Measurements from ENCODE around the gene FBN1. TPM values are rescaled to one million over a fixed set of nuclear protein-coding genes. Genes with fewer than 3 reads are reported as not detected.

FBN1 gene
- total and polyA plus RNA-seq, 2 experiments from 2014 or later, result 2.1 to 5.3 TPM

DNA sequence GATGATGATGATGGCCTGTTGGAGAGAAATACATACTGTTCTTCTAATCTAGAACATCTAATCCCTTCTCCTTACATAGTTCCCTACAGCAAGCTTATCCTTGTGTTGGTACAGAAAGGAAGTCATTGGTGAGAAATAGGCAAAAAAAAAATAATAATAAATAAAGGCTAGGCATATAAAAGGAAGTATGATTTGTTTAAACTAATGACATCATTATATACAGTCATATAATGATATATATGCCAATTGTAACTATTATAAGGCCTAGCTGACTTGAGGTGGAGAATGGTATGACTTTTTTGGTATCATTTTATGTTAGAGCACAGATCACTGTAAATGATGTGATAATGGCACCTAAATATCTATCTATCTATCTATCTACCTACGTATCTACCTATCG lies 171.8 kb downstream of the FBN1 start:
- no peak for DNase-seq (ENCODE audit: low read depth in 1 of 2, low spot score in 1 of 2)
- no peaks in the 10 kb centered on the region for H3K4me1 ChIP-seq (ENCODE audit: low read depth)
- no peaks in the 10 kb centered on the region for H3K36me3 ChIP-seq
- no peaks in the 10 kb centered on the region for H3K9me3 ChIP-seq (ENCODE audit: low read depth)
- no peak overlapping the region for H3K27ac ChIP-seq
- H3K27me3 ChIP-seq, result no peaks in the 10 kb centered on the region
- no peak overlapping the region for H3K4me3 ChIP-seq
- TF ChIP-seq, protein P1, sequence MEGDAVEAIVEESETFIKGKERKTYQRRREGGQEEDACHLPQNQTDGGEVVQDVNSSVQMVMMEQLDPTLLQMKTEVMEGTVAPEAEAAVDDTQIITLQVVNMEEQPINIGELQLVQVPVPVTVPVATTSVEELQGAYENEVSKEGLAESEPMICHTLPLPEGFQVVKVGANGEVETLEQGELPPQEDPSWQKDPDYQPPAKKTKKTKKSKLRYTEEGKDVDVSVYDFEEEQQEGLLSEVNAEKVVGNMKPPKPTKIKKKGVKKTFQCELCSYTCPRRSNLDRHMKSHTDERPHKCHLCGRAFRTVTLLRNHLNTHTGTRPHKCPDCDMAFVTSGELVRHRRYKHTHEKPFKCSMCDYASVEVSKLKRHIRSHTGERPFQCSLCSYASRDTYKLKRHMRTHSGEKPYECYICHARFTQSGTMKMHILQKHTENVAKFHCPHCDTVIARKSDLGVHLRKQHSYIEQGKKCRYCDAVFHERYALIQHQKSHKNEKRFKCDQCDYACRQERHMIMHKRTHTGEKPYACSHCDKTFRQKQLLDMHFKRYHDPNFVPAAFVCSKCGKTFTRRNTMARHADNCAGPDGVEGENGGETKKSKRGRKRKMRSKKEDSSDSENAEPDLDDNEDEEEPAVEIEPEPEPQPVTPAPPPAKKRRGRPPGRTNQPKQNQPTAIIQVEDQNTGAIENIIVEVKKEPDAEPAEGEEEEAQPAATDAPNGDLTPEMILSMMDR (IDR thresholded peaks at IDR 0.05; ENCODE audit: low read depth, low read length), result no peak

DNA sequence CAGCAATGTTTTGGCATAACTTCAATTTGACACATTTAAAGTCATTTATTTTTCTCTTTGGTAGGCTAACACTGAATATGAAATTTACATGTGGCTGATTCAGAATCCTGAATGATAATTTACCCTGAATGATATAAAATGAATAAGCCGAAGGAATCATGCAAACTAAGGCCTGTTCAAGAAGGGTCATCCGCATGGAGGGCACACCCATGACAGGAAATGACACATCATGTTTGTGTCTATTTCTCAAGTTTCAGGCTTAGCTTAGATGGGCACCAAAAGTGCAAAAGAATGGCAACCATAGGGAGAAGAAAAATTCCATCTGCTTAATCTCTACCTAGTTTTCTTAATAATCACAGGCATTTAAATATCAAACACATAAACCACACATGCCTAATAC lies 172.8 kb downstream of the FBN1 start:
- Histone ChIP-seq H3K27me3 (no peaks in the 10 kb centered on the region), H3K27ac (no peak overlapping the region), H3K4me1 (ENCODE audit: low read depth) (no peaks in the 10 kb centered on the region), H3K36me3 (no peaks in the 10 kb centered on the region), H3K4me3 (no peak overlapping the region), H3K9me3 (ENCODE audit: low read depth) (no peaks in the 10 kb centered on the region)
- no peak for DNase-seq (ENCODE audit: low read depth in 1 of 2, low spot score in 1 of 2)
- TF ChIP-seq, protein P1 (IDR thresholded peaks at IDR 0.05; ENCODE audit: low read depth, low read length), result no peak

DNA sequence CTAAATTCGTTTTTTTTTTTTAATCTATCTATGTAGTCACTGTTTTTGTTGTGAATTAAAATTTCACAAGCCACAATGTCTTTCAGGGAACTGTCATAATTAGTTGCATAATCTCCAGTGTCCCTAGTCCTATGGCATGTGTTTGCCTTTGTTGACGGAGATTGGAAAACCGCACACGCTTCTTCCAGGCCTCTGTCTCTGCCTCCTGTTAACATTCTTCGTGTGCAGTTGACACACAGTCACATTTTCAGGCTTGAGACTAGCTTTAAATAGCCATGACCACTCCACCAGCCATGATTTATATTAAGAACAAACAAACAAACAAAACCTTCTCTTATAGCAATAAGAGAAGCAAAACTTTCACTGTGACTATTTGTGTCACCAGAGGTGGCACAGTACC lies 174.4 kb downstream of the FBN1 start:
- Histone ChIP-seq H3K27ac (no peak overlapping the region), H3K4me1 (ENCODE audit: low read depth) (no peaks in the 10 kb centered on the region), H3K36me3 (no peaks in the 10 kb centered on the region), H3K4me3 (no peak overlapping the region), H3K9me3 (ENCODE audit: low read depth) (no peaks in the 10 kb centered on the region), H3K27me3 (no peaks in the 10 kb centered on the region)
- no peak for DNase-seq (ENCODE audit: low read depth in 1 of 2, low spot score in 1 of 2)
- TF ChIP-seq, protein P1 (IDR thresholded peaks at IDR 0.05; ENCODE audit: low read depth, low read length), result no peak

DNA sequence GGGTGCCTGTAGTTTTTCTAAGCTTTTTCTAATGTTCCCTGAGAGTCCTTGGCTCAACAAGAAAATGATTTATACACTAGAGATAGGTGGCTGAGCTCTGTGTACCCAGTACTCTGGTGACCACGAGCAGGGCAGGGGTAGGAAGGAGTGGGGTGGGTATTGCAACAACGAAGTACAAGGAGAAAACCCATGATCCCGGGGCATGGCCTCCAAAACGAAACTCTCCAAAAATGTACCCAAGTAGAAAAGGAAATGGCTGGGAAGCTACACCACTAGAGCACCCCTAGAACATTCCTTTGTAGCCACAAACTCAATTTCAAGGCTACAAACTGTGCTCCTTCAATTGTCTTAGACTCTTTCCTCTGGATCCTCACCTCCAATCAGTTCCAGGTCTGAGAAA lies 175.4 kb downstream of the FBN1 start:
- TF ChIP-seq, protein P1 (IDR thresholded peaks at IDR 0.05; ENCODE audit: low read depth, low read length), result no peak
- Histone ChIP-seq H3K9me3 (ENCODE audit: low read depth) (no peaks in the 10 kb centered on the region), H3K4me1 (ENCODE audit: low read depth) (no peaks in the 10 kb centered on the region), H3K27ac (no peak overlapping the region), H3K36me3 (no peaks in the 10 kb centered on the region), H3K27me3 (no peaks in the 10 kb centered on the region), H3K4me3 (no peak overlapping the region)
- no peak for DNase-seq (ENCODE audit: low read depth in 1 of 2, low spot score in 1 of 2)

DNA sequence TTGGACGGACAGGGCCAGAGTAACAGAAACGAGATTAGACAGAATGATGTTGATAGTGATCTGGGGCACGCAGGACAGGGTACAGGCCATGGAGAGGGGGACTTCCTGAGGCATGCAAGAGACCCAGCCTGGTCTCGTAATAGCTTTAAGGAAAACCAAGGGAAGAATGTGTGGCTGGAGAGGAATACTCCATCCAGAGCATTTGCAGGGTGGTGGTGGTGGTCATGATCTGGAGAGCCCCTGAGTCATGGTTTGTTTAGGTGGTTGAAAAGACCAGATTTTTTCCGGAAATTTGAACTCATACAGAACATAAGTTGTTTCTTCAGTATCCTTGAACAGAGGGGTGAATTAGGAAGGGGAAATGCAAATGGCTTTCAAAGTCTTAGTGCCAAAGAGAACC lies 175.8 kb downstream of the FBN1 start:
- DNase-seq (ENCODE audit: low read depth in 1 of 2, low spot score in 1 of 2), result no peak
- Histone ChIP-seq H3K9me3 (ENCODE audit: low read depth) (no peaks in the 10 kb centered on the region), H3K27ac (no peak overlapping the region), H3K36me3 (no peaks in the 10 kb centered on the region), H3K4me3 (no peak overlapping the region), H3K4me1 (ENCODE audit: low read depth) (no peaks in the 10 kb centered on the region), H3K27me3 (no peaks in the 10 kb centered on the region)
- TF ChIP-seq, protein P1 (IDR thresholded peaks at IDR 0.05; ENCODE audit: low read depth, low read length), result no peak

DNA sequence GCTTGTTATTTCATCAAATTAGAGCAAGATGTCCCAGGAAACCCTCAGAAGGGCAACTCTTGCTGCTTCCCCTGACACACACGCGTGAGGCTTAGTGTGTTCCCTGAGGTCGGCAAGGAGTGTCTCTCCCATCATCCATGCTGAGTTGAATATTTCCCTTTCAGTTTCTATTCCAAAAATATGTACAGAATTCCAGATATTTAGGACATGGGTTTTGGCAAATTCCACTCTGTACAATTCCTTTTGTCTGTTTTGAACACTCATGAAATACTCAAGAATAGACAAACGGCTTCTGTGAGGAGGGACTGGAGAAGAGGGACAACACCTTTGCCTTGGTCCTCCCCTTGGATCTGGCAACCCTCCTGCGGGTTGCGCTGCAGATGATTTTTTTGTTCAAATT lies 176.2 kb downstream of the FBN1 start:
- Histone ChIP-seq H3K27ac (no peak overlapping the region), H3K27me3 (no peaks in the 10 kb centered on the region), H3K9me3 (ENCODE audit: low read depth) (no peaks in the 10 kb centered on the region), H3K4me3 (no peak overlapping the region), H3K36me3 (no peaks in the 10 kb centered on the region), H3K4me1 (ENCODE audit: low read depth) (no peaks in the 10 kb centered on the region)
- DNase-seq (ENCODE audit: low read depth in 1 of 2, low spot score in 1 of 2), result peak in 1 of 2 donors; percentile 19
- TF ChIP-seq, protein P1 (IDR thresholded peaks at IDR 0.05; ENCODE audit: low read depth, low read length), result no peak
